HepG2 (cell line): ENCODE data around the gene SEZ6. TPM values are rescaled to one million over a fixed set of nuclear protein-coding genes. Genes with fewer than 3 reads are reported as not detected.

Experiments
- FOXO1 ChIP-seq: sonication (generic); formaldehyde crosslinking; IDR thresholded peaks from 2 replicates; pipeline ENCODE4 v1.4.0; 2020; ENCODE audit warnings: missing genetic modification reagents
- GFI1 ChIP-seq: sonication (generic); formaldehyde crosslinking; IDR thresholded peaks from 2 replicates; pipeline ENCODE4 v1.5.0; 2020; ENCODE audit warnings: missing genetic modification reagents, mild to moderate bottlenecking, borderline replicate concordance
- KLF6 ChIP-seq: IDR thresholded peaks from 2 replicates; pipeline ENCODE4 v1.8.0; 2016; ENCODE audit warnings: missing biosample characterization, missing genetic modification reagents
- MYNN ChIP-seq: sonication (generic); formaldehyde crosslinking; IDR thresholded peaks from 2 replicates; pipeline ENCODE4 v1.4.0; 2020; ENCODE audit warnings: mild to moderate bottlenecking, low read depth, missing genetic modification reagents
- PAX8 ChIP-seq: sonication (generic); formaldehyde crosslinking; IDR thresholded peaks from 2 replicates; pipeline ENCODE4 v1.8.0; 2022; ENCODE audit warnings: mild to moderate bottlenecking, missing genetic modification reagents, borderline replicate concordance
- SOX5 ChIP-seq: IDR thresholded peaks from 2 replicates; pipeline ENCODE4 v1.6.1; 2016; ENCODE audit warnings: borderline replicate concordance
- ZBTB8A ChIP-seq: sonication (generic); formaldehyde crosslinking; IDR thresholded peaks from 2 replicates; pipeline ENCODE4 v1.4.0; 2020; ENCODE audit warnings: mild to moderate bottlenecking, low read depth, missing genetic modification reagents, borderline replicate concordance
- ZFP36L2 ChIP-seq: sonication (generic); formaldehyde crosslinking; IDR thresholded peaks from 2 replicates; pipeline ENCODE4 v1.4.0; 2020; ENCODE audit warnings: missing genetic modification reagents
- ZMAT3 ChIP-seq: sonication (generic); formaldehyde crosslinking; conservative IDR thresholded peaks from 2 replicates; pipeline ENCODE4 v1.7.0; 2021; ENCODE audit warnings: missing genetic modification reagents
- ZMYM2 ChIP-seq: sonication (generic); formaldehyde crosslinking; IDR thresholded peaks from 2 replicates; pipeline ENCODE4 v1.8.0; 2022; ENCODE audit warnings: mild to moderate bottlenecking, missing genetic modification reagents
- ZNF350 ChIP-seq: sonication (generic); formaldehyde crosslinking; IDR thresholded peaks from 2 replicates; pipeline ENCODE4 v1.4.0; 2020; ENCODE audit warnings: mild to moderate bottlenecking, low read depth, missing genetic modification reagents, borderline replicate concordance
- ZSCAN20 ChIP-seq: sonication (generic); formaldehyde crosslinking; IDR thresholded peaks from 2 replicates; pipeline ENCODE4 v1.4.0; 2020; ENCODE audit warnings: missing genetic modification reagents, mild to moderate bottlenecking, borderline replicate concordance
- polyA plus RNA-seq, 8 experiments: library from polyadenylated mRNA; depleted of rRNA in 3 of 8; stranded (reverse) in 7 of 8; unstranded in 1 of 8; fragments of >200 nt; fragmentation: Illumina TruSeq in 4 of 8; extraction: Trizol in 4 of 8; gene quantifications; 2 replicates each; pipeline versions ENCODE4 v1.2.1 to v1.2.3, GENCODE V29; 2011 to 2016; ENCODE audit warnings: low read depth in 4 of 8, missing spikeins in 1 of 8, mixed read lengths in 1 of 8; ENCODE audit not compliant: insufficient read depth in 1 of 8
- total RNA-seq, 5 experiments: library from RNA; depleted of rRNA; stranded (reverse); fragments of >200 nt; fragmentation: Illumina TruSeq; extraction: Trizol; gene quantifications; 2 replicates each; pipeline ENCODE4 v1.2.3, GENCODE V29; 2016; ENCODE audit warnings: low read depth in 1 of 5
- TF ChIP-seq, protein P1 (sequence below): sonication (generic); formaldehyde crosslinking; IDR thresholded peaks from 2 replicates; pipeline ENCODE4 v1.4.0; 2020; ENCODE audit warnings: mild to moderate bottlenecking, missing genetic modification reagents
- TF ChIP-seq, protein P2 (sequence below): IDR thresholded peaks from 2 replicates; pipeline ENCODE4 v1.6.1; 2016; ENCODE audit warnings: missing compliant biosample characterization, missing genetic modification reagents, borderline replicate concordance
- TF ChIP-seq, protein P3 (sequence below): sonication (generic); formaldehyde crosslinking; IDR thresholded peaks from 2 replicates; pipeline ENCODE4 v1.8.0; 2022; ENCODE audit warnings: missing genetic modification reagents, mild to moderate bottlenecking, borderline replicate concordance
- TF ChIP-seq, protein P4 (sequence below): sonication (generic); formaldehyde crosslinking; IDR thresholded peaks from 2 replicates; pipeline ENCODE4 v1.4.0; 2020; ENCODE audit warnings: missing genetic modification reagents
- TF ChIP-seq, protein P5 (sequence below): sonication (generic); formaldehyde crosslinking; IDR thresholded peaks from 2 replicates; pipeline ENCODE4 v1.4.0; 2020; ENCODE audit warnings: missing genetic modification reagents, mild to moderate bottlenecking, borderline replicate concordance
- TF ChIP-seq, protein P6 (sequence below): sonication (generic); formaldehyde crosslinking; IDR thresholded peaks from 2 replicates; pipeline ENCODE4 v1.5.0; 2020; ENCODE audit warnings: mild to moderate bottlenecking, low read depth, missing genetic modification reagents, borderline replicate concordance

The SEZ6 gene
- total and polyA plus RNA-seq, 2 of the 13 experiments (the other 11 are each of a cell fraction or from before 2014, with no cell fraction given), result not detected

DNA sequence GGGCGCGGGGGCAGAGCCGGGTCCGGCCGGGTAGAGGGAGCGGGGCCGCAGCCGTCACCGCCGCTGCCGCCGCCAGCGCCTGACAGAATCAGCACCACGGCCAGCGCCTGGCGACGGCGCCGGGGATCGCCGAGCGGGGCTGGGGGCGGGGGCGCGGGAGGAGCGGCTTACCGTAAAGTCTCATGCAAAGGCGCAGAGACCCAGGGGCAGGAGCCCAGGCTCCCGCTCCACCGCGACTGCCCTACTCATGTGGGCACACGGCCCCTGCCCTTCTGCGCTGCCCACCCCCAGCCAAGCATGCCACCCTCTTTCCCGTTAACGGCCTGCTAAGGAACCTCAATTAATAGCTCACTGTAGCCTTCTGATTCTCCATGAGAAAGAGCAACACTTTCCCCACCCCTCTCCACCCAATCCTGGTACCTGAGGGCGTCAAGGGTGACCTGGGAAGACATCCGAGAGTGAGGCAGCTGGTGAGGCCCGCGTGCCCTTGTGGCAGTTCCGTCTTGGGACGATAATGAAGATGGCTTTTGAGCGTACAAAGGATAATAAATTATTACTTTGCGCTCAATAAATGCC is at the start of gene SEZ6 (continued):
- TF ChIP-seq, protein P1, sequence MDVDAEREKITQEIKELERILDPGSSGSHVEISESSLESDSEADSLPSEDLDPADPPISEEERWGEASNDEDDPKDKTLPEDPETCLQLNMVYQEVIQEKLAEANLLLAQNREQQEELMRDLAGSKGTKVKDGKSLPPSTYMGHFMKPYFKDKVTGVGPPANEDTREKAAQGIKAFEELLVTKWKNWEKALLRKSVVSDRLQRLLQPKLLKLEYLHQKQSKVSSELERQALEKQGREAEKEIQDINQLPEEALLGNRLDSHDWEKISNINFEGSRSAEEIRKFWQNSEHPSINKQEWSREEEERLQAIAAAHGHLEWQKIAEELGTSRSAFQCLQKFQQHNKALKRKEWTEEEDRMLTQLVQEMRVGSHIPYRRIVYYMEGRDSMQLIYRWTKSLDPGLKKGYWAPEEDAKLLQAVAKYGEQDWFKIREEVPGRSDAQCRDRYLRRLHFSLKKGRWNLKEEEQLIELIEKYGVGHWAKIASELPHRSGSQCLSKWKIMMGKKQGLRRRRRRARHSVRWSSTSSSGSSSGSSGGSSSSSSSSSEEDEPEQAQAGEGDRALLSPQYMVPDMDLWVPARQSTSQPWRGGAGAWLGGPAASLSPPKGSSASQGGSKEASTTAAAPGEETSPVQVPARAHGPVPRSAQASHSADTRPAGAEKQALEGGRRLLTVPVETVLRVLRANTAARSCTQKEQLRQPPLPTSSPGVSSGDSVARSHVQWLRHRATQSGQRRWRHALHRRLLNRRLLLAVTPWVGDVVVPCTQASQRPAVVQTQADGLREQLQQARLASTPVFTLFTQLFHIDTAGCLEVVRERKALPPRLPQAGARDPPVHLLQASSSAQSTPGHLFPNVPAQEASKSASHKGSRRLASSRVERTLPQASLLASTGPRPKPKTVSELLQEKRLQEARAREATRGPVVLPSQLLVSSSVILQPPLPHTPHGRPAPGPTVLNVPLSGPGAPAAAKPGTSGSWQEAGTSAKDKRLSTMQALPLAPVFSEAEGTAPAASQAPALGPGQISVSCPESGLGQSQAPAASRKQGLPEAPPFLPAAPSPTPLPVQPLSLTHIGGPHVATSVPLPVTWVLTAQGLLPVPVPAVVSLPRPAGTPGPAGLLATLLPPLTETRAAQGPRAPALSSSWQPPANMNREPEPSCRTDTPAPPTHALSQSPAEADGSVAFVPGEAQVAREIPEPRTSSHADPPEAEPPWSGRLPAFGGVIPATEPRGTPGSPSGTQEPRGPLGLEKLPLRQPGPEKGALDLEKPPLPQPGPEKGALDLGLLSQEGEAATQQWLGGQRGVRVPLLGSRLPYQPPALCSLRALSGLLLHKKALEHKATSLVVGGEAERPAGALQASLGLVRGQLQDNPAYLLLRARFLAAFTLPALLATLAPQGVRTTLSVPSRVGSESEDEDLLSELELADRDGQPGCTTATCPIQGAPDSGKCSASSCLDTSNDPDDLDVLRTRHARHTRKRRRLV, result no peak
- TF ChIP-seq, protein P2, sequence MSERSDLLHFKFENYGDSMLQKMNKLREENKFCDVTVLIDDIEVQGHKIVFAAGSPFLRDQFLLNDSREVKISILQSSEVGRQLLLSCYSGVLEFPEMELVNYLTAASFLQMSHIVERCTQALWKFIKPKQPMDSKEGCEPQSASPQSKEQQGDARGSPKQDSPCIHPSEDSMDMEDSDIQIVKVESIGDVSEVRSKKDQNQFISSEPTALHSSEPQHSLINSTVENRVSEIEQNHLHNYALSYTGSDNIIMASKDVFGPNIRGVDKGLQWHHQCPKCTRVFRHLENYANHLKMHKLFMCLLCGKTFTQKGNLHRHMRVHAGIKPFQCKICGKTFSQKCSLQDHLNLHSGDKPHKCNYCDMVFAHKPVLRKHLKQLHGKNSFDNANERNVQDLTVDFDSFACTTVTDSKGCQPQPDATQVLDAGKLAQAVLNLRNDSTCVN, result peak; percentile 88; the same call in 1 of the 2 replicates
- TF ChIP-seq, protein P3, sequence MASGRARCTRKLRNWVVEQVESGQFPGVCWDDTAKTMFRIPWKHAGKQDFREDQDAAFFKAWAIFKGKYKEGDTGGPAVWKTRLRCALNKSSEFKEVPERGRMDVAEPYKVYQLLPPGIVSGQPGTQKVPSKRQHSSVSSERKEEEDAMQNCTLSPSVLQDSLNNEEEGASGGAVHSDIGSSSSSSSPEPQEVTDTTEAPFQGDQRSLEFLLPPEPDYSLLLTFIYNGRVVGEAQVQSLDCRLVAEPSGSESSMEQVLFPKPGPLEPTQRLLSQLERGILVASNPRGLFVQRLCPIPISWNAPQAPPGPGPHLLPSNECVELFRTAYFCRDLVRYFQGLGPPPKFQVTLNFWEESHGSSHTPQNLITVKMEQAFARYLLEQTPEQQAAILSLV (CRISPR knock-in tag), result peak; percentile 71; the same call in 1 of the 2 replicates
- no peak for TF ChIP-seq ZMYM2
- TF ChIP-seq, protein P4, sequence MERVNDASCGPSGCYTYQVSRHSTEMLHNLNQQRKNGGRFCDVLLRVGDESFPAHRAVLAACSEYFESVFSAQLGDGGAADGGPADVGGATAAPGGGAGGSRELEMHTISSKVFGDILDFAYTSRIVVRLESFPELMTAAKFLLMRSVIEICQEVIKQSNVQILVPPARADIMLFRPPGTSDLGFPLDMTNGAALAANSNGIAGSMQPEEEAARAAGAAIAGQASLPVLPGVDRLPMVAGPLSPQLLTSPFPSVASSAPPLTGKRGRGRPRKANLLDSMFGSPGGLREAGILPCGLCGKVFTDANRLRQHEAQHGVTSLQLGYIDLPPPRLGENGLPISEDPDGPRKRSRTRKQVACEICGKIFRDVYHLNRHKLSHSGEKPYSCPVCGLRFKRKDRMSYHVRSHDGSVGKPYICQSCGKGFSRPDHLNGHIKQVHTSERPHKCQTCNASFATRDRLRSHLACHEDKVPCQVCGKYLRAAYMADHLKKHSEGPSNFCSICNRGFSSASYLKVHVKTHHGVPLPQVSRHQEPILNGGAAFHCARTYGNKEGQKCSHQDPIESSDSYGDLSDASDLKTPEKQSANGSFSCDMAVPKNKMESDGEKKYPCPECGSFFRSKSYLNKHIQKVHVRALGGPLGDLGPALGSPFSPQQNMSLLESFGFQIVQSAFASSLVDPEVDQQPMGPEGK (CRISPR knock-in tag), result peak; percentile 90
- TF ChIP-seq SOX5 (CRISPR knock-in tag), result peak; percentile 63; the same call in 1 of the 2 replicates
- no peak for TF ChIP-seq ZNF350 (CRISPR knock-in tag)
- peak; percentile 95; the same call in 1 of the 2 replicates for TF ChIP-seq ZSCAN20 (CRISPR knock-in tag)
- TF ChIP-seq MYNN, result no peak
- TF ChIP-seq, protein P5, sequence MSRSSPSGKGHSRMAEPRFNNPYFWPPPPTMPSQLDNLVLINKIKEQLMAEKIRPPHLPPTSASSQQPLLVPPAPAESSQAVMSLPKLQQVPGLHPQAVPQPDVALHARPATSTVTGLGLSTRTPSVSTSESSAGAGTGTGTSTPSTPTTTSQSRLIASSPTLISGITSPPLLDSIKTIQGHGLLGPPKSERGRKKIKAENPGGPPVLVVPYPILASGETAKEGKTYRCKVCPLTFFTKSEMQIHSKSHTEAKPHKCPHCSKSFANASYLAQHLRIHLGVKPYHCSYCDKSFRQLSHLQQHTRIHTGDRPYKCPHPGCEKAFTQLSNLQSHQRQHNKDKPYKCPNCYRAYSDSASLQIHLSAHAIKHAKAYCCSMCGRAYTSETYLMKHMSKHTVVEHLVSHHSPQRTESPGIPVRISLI (CRISPR knock-in tag), result no peak
- peak; percentile 94 for TF ChIP-seq ZFP36L2 (CRISPR knock-in tag)
- TF ChIP-seq PAX8 (CRISPR knock-in tag), result peak; percentile 80; the same call in 1 of the 2 replicates
- TF ChIP-seq GFI1 (CRISPR knock-in tag), result peak; percentile 50; the same call in 1 of the 2 replicates
- TF ChIP-seq ZBTB8A (CRISPR knock-in tag), result no peak
- TF ChIP-seq, protein P6, sequence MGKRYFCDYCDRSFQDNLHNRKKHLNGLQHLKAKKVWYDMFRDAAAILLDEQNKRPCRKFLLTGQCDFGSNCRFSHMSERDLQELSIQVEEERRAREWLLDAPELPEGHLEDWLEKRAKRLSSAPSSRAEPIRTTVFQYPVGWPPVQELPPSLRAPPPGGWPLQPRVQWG, result no peak
- peak; percentile 99 for TF ChIP-seq KLF6 (CRISPR knock-in tag)
- peak; percentile 99 for TF ChIP-seq ZMAT3
- TF ChIP-seq FOXO1, result peak; percentile 74; the same call in 1 of the 2 replicates
